ENCODE results near the gene MEIS3.
A peak's percentile ranks its signal among the peaks of the same experiment; 100 is the strongest.

Gene MEIS3

DNA sequence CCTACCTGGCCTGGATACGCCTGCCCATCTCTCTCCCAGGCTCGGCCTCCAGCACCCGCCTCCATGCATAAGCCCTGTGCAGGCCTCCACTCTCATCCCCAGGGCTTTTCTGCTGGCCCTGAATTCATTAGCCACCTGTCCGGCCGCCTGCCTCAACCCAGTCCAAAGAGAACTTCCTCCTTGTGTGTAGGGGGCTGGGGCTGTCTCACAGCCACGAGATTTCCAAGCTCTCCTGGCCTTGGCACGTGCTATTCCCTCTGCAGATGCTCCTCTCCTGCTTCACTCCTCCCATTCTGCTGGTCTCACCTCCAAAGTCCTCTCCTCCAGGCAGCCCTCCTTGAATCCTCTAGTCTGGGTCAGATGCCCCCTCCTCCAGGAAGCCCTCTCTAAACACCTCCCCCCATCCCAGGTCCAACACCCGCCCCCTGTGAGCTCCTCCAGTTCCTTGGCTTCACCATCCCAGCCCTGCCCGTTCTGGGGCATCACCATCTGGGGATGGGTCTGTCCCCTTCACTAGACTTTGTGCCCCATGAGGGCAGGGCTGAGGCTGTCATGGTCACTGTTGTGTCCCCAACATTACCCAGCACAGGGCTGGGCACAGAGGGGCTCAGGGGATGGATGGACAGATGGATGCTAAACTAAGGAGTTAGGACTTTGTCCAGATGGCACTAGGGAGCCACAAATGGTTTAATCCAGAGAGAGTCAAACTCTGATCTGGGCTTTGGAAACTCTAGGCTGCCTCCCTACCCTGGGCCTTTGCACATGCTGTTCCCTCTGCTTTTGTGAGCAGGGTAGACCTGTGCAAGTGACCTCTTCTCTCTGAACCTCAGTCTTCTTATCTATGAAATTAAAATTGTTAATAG, 14.8 kb downstream of the MEIS3 start:
- TF ChIP-seq, protein P1, sequence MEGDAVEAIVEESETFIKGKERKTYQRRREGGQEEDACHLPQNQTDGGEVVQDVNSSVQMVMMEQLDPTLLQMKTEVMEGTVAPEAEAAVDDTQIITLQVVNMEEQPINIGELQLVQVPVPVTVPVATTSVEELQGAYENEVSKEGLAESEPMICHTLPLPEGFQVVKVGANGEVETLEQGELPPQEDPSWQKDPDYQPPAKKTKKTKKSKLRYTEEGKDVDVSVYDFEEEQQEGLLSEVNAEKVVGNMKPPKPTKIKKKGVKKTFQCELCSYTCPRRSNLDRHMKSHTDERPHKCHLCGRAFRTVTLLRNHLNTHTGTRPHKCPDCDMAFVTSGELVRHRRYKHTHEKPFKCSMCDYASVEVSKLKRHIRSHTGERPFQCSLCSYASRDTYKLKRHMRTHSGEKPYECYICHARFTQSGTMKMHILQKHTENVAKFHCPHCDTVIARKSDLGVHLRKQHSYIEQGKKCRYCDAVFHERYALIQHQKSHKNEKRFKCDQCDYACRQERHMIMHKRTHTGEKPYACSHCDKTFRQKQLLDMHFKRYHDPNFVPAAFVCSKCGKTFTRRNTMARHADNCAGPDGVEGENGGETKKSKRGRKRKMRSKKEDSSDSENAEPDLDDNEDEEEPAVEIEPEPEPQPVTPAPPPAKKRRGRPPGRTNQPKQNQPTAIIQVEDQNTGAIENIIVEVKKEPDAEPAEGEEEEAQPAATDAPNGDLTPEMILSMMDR (conservative IDR thresholded peaks at IDR 0.05; ENCODE audit: control insufficient read depth, insufficient read depth, low read depth, low read length) = no peak
- no peak for DNase-seq (ENCODE audit: low read depth)
- no peak overlapping the region for H3K4me3 ChIP-seq (ENCODE audit: control insufficient read depth, low read depth, low read length)

DNA sequence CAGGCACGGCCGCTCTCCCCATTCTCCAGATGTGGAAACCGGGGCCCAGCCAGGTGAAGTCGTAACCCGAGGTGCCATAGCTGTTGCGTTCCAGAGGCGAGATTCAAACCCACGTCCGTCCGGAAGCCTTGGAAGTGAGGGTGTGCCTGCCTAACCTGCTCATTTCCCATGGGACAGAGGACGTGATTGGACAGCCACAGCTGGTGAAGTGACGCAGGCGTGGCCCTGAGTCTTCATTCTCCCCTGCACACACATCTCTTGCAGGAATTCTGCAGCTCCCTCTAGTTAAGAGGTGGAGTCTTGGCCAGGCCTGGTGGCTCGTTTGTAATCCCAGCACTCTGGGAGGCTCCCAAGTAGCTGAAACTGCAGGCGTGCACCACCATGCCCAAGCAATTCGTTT, 16.8 kb downstream of the MEIS3 start:
- DNase-seq (ENCODE audit: low read depth) = no peak
- H3K4me3 ChIP-seq (ENCODE audit: control insufficient read depth, low read depth, low read length) = no peak overlapping the region
- TF ChIP-seq, protein P1 (conservative IDR thresholded peaks at IDR 0.05; ENCODE audit: control insufficient read depth, insufficient read depth, low read depth, low read length) = no peak

DNA sequence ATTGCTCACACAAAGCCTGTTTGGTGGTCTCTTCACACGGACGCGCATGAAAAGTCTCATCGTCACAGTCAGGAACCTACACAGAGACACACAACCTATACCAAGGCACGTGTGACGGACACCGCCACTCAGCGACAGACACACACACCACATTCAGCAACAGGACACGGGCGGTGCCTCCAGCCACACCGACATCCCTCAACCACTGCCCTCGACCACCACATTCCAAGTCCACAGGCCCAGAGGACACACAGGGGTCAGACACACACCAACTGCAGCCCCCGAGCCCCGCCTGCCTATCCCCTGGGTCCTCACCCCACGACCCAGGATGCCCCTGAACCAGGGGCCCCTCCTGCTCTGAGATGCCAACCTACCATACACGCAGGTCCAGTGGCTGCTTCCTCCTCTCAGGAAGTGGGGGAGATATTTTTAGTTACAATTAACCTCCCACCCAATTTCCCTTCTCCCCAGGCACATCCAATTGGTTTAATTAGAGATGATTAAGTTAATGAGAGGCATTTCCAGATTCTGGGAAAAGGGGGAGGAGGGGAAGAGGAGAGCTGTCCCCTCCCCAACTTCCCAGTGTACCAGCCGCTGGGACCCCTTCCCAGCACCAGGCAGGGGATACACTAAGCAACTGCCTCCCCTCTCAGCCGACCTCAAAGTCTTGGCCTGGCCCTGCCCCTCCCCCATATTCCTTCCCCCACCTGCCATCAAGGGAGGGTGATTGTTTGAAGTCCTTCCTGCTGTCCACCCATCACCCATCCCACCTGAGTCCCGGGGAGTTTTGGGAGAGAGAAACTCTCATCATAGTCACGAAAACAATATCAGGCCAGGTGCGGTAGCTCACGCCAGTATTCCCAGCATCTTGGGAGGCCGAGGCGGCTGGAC, 20.4 kb downstream of the MEIS3 start:
- TF ChIP-seq, protein P1 (conservative IDR thresholded peaks at IDR 0.05; ENCODE audit: control insufficient read depth, insufficient read depth, low read depth, low read length) = no peak
- no peak for DNase-seq (ENCODE audit: low read depth)
- no peak overlapping the region for H3K4me3 ChIP-seq (ENCODE audit: control insufficient read depth, low read depth, low read length)

DNA sequence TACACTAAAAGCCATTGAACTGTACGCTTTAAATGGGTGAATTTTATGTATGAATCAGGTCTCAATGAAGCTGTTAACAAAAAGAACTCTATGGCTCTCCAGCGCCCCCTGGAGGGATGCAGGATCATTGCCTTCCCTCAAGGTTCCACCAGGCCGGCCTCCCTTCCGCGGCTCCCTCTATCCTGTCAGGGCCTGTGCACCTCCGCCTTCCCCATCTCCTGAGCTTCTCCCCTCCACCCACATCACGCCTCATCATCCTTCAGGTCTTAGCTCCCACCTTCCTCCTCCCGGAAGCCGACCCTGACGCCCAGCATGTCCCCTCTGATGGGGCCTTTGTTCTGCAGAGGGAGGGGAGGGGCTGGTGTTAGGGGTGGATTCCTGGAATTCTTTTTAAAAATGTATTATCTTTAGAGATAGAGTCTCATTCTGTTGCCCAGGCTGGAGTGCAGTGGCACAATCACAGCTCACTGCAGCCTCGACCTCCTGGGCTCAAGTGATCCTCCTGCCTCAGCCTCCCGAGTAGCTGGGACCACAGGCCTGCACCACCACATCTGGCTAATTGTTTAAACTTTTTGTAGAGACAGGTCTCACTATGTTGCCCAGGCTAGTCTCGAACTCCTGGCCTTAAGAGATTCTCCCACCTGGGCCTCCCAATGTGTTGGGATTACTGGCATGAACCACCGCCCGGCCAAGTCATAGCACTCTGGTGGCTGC, 27.7 kb downstream of the MEIS3 start:
- H3K4me3 ChIP-seq (ENCODE audit: control insufficient read depth, low read depth, low read length) = no peak overlapping the region
- TF ChIP-seq, protein P1 (conservative IDR thresholded peaks at IDR 0.05; ENCODE audit: control insufficient read depth, insufficient read depth, low read depth, low read length) = peak; percentile 89
- peak; percentile 72 for DNase-seq (ENCODE audit: low read depth)

DNA sequence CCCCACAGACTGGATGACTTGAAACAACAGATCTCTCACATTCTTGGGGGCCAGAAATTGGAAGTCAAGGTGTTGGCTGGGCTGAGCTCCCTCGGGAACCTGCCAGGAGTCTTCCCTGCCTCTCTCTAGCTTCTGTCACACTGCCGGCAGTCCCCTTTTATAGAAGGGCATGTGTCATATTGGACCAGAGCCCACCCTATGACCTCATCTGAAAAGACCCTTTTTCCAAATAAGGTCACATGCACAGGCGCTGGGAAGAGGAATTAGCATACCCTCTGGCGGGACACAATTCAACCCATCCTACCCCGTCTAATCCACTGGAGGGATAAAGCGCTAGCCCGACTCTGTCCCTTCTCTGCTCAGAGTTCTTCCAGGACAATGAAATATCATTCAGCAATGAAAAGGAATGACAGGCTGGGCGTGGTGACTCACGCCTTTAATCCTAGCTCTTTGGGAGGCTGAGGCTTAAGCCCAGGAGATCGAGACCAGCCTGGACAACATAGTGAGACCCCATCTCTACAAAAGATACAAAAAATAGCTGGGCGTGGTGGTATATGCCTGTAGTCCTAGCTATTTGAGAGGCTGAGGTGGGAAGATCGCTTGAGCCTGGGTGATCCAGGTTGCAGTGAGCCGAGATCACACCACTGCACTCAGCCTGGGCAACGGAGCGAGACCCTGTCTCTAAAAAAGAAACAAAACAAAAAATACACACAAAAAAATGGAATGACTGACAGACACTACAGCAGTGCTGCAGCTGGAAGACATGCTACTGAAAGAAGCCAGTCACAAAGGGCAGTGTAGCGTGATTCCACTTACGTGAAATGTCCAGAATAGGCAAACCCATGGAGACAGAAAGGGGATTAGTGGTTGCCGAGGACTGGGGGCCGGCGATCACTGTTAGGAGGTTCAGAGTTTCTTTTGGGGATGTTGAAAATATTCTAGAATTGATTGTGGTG, 28.5 kb downstream of the MEIS3 start:
- no peak for DNase-seq (ENCODE audit: low read depth)
- TF ChIP-seq, protein P1 (conservative IDR thresholded peaks at IDR 0.05; ENCODE audit: control insufficient read depth, insufficient read depth, low read depth, low read length) = no peak
- no peak overlapping the region for H3K4me3 ChIP-seq (ENCODE audit: control insufficient read depth, low read depth, low read length)
